GDM1 (cell line): ENCODE measurements around the gene GRIK3.

ENCODE experiments used
- DNase-seq: peaks from one replicate; lab custom pipeline; 2025; lab: John Stamatoyannopoulos, UW

The GRIK3 gene

GRCh38 chr1:36824390-36824861 lies 209.9 kb downstream of the GRIK3 start:
- DNase-seq: no peak

GRCh38 chr1:36822648-36823047 lies 211.7 kb downstream of the GRIK3 start:
- DNase-seq: no peak

GRCh38 chr1:36821386-36821785 lies 212.9 kb downstream of the GRIK3 start:
- DNase-seq: no peak

- no peak for DNase-seq
Measured at GRCh38 chr1:36818771-36819170, 215.5 kb downstream of the GRIK3 start.

- no peak for DNase-seq
Measured at GRCh38 chr1:36816348-36816747, 218.0 kb downstream of the GRIK3 start.

GRCh38 chr1:36814774-36815173 lies 219.5 kb downstream of the GRIK3 start:
- DNase-seq: no peak

GRCh38 chr1:36814083-36814482 lies 220.2 kb downstream of the GRIK3 start:
- no peak for DNase-seq

GRCh38 chr1:36807262-36807661 lies 227.1 kb downstream of the GRIK3 start:
- DNase-seq: no peak

GRCh38 chr1:36805979-36806640 lies 228.2 kb downstream of the GRIK3 start:
- DNase-seq: no peak

- no peak for DNase-seq
Measured at GRCh38 chr1:36804669-36805314, 229.5 kb downstream of the GRIK3 start.

GRCh38 chr1:36803868-36804570 lies 230.3 kb downstream of the GRIK3 start:
- no peak for DNase-seq

- DNase-seq: no peak
Measured at GRCh38 chr1:36802018-36802417, 232.3 kb downstream of the GRIK3 start.

- DNase-seq: no peak
Measured at GRCh38 chr1:36797761-36798160, 236.6 kb downstream of the GRIK3 start.

GRCh38 chr1:36796733-36797132 lies 237.6 kb downstream of the GRIK3 start:
- DNase-seq: no peak

GRCh38 chr1:36796106-36796590 lies 238.2 kb downstream of the GRIK3 start:
- DNase-seq: no peak

- DNase-seq: no peak
Measured at GRCh38 chr1:36794460-36794859, 239.9 kb downstream of the GRIK3 start.

GRCh38 chr1:36793452-36793851 lies 240.9 kb downstream of the GRIK3 start:
- no peak for DNase-seq

GRCh38 chr1:36792292-36792691 lies 242.0 kb downstream of the GRIK3 start:
- DNase-seq: no peak

GRCh38 chr1:36790191-36790590 lies 244.1 kb downstream of the GRIK3 start:
- DNase-seq: no peak

- DNase-seq: no peak
Measured at GRCh38 chr1:36789535-36789934, 244.8 kb downstream of the GRIK3 start.

GRCh38 chr1:36787312-36787913 lies 246.9 kb downstream of the GRIK3 start:
- no peak for DNase-seq

GRCh38 chr1:36786425-36786824 lies 247.9 kb downstream of the GRIK3 start:
- no peak for DNase-seq
